ENCODE results near the gene PLB1. TPM values are rescaled to one million over a fixed set of nuclear protein-coding genes. Genes with fewer than 3 reads are reported as not detected.

The PLB1 gene
- total and polyA plus RNA-seq, 2 donors (not counting 1 experiment from before 2014, with no cell fraction given) = 0.25 to 0.51 TPM

DNA sequence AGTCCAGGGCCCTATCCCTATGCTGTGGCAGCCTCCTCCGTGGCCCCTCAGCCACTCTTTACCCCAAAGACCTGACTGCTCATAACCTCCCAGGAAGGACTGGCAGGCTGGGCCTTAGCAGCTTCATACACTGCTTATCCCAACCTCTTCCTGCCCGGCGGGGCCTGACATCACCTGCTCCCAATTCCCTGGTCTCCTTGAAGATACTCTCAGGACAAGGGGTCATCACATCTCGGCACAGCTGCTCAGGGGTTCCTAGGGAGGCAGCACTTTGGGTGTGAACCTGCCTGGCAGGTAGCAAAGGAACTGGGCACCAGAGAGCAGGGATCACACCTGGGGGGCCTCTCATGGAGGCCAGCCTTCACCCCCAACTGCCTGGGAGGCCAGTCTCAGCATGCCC is 68.5 kb downstream of the PLB1 start:
- ATAC-seq (ENCODE audit: low read depth) (no peak), DNase-seq (no peak)
- intact Hi-C loops (cut with micrococcal nuclease) = no loop called here
- H2AFZ ChIP-seq (ENCODE audit: insufficient read depth, low read depth, low read length, poor library complexity, severe bottlenecking) = no peak overlapping the region
- peaks cover 5 to 11% of the 10 kb centered on the region in 2 donors for H3K4me1 ChIP-seq (ENCODE audit: control insufficient read depth in 2 of 2, insufficient read depth in 2 of 2, low read length in 2 of 2)
- TF ChIP-seq, protein P1, sequence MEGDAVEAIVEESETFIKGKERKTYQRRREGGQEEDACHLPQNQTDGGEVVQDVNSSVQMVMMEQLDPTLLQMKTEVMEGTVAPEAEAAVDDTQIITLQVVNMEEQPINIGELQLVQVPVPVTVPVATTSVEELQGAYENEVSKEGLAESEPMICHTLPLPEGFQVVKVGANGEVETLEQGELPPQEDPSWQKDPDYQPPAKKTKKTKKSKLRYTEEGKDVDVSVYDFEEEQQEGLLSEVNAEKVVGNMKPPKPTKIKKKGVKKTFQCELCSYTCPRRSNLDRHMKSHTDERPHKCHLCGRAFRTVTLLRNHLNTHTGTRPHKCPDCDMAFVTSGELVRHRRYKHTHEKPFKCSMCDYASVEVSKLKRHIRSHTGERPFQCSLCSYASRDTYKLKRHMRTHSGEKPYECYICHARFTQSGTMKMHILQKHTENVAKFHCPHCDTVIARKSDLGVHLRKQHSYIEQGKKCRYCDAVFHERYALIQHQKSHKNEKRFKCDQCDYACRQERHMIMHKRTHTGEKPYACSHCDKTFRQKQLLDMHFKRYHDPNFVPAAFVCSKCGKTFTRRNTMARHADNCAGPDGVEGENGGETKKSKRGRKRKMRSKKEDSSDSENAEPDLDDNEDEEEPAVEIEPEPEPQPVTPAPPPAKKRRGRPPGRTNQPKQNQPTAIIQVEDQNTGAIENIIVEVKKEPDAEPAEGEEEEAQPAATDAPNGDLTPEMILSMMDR (IDR thresholded peaks at IDR 0.05) = no peak
- no peak for TF ChIP-seq EZH2 (IDR thresholded peaks at IDR 0.05; ENCODE audit: borderline replicate concordance, insufficient read depth, low read depth, low read length, poor library complexity, severe bottlenecking)
- H3K27ac ChIP-seq (ENCODE audit: low read length in 2 of 2) = no peak overlapping the region
- no peaks in the 10 kb centered on the region for H4K20me1 ChIP-seq (ENCODE audit: control insufficient read depth, insufficient read depth, low read length, poor library complexity, severe bottlenecking)
- Mint-ChIP-seq H3K4me1 (peaks cover 11% of the 10 kb centered on the region), H3K27ac (no peak overlapping the region), H3K27me3 (peaks cover 5% of the 10 kb centered on the region), H3K4me3 (no peak overlapping the region), H3K9me3 (ENCODE audit: insufficient read depth) (no peaks in the 10 kb centered on the region)
- ChIA-PET CTCF (no interaction called here), POLR2A (no interaction called here)
- peaks cover 0 to 5% (median 2%) of the 10 kb centered on the region in 4 experiments for H3K27me3 ChIP-seq (replicated peaks in 1 of 4; ENCODE audit: control extremely low read depth in 1 of 4, control insufficient read depth in 3 of 4, insufficient read depth in 4 of 4, low read length in 3 of 4)
- H3K79me2 ChIP-seq (ENCODE audit: control insufficient read depth, insufficient read depth, low read length) = no peaks in the 10 kb centered on the region
- H3K4me3 ChIP-seq (ENCODE audit: control extremely low read depth in 1 of 5, extremely low read depth in 1 of 5, insufficient read depth in 1 of 5, low read depth in 2 of 5, low read length in 4 of 5) = no peak overlapping the region
- no peak overlapping the region for H3K4me2 ChIP-seq (replicated peaks; ENCODE audit: low read depth, low read length, poor library complexity, severe bottlenecking)
- no peaks in the 10 kb centered on the region for H3K9me3 ChIP-seq (ENCODE audit: control extremely low read depth in 1 of 3, control insufficient read depth in 2 of 3, insufficient read depth in 1 of 3, low read length in 2 of 3)
- no peak overlapping the region for H3K9ac ChIP-seq (ENCODE audit: low read length)
- WGBS (ENCODE audit: insufficient coverage) = 95% methylated on average over 4 of the region's 4 CpGs
- no peaks in the 10 kb centered on the region for H3K36me3 ChIP-seq (replicated peaks in 1 of 2; ENCODE audit: control extremely low read depth in 1 of 2, control insufficient read depth in 1 of 2, extremely low read depth in 1 of 2, insufficient read depth in 2 of 2, low read length in 1 of 2)

DNA sequence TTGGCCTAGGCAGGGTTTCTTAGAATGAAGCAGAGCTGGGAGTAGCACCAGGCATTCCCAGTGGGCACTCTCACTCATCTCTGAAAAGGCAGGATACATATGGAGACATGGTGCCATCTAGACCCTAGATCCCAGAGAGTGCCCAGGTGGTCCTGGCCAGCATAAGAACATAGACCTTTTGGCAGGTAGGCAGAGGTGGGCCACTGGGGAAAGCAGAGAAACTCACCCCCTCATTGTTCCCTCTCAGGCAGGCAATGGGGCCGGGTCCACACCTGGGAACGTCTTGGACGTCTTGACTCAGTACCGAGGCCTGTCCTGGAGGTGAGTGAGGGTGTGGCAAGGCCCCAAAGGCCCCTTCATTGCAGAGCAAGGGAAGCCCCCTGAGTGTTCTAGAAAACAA is 69.2 kb downstream of the PLB1 start:
- H3K4me1 Mint-ChIP-seq = peaks cover 11% of the 10 kb centered on the region
- no peak overlapping the region for H3K4me3 ChIP-seq (ENCODE audit: control extremely low read depth in 1 of 5, extremely low read depth in 1 of 5, insufficient read depth in 1 of 5, low read depth in 2 of 5, low read length in 4 of 5)
- H3K4me3 Mint-ChIP-seq = peak overlapping the region; percentile 39
- ChIA-PET POLR2A (no interaction called here), CTCF (no interaction called here)
- H2AFZ ChIP-seq (ENCODE audit: insufficient read depth, low read depth, low read length, poor library complexity, severe bottlenecking) = no peak overlapping the region
- H4K20me1 ChIP-seq (ENCODE audit: control insufficient read depth, insufficient read depth, low read length, poor library complexity, severe bottlenecking) = no peaks in the 10 kb centered on the region
- H3K27me3 Mint-ChIP-seq = peaks cover 7% of the 10 kb centered on the region
- H3K79me2 ChIP-seq (ENCODE audit: control insufficient read depth, insufficient read depth, low read length) = no peaks in the 10 kb centered on the region
- no CpG with 5 or more reads among the region's 4 CpGs for WGBS (ENCODE audit: insufficient coverage)
- no peak overlapping the region for H3K27ac Mint-ChIP-seq
- no peaks in the 10 kb centered on the region for H3K9me3 Mint-ChIP-seq (ENCODE audit: insufficient read depth)
- H3K27me3 ChIP-seq (replicated peaks in 1 of 4; ENCODE audit: control extremely low read depth in 1 of 4, control insufficient read depth in 3 of 4, insufficient read depth in 4 of 4, low read length in 3 of 4) = peaks cover 0 to 5% (median 2%) of the 10 kb centered on the region in 4 experiments
- DNase-seq = no peak
- H3K36me3 ChIP-seq (replicated peaks in 1 of 2; ENCODE audit: control extremely low read depth in 1 of 2, control insufficient read depth in 1 of 2, extremely low read depth in 1 of 2, insufficient read depth in 2 of 2, low read length in 1 of 2) = no peaks in the 10 kb centered on the region
- intact Hi-C loops (cut with micrococcal nuclease) = no loop called here
- no peak overlapping the region for H3K9ac ChIP-seq (ENCODE audit: low read length)
- H3K4me1 ChIP-seq (ENCODE audit: control insufficient read depth in 2 of 2, insufficient read depth in 2 of 2, low read length in 2 of 2) = peaks cover 5 to 11% of the 10 kb centered on the region in 2 donors
- H3K4me2 ChIP-seq (replicated peaks; ENCODE audit: low read depth, low read length, poor library complexity, severe bottlenecking) = no peak overlapping the region
- no peak for ATAC-seq (ENCODE audit: low read depth)
- H3K9me3 ChIP-seq (ENCODE audit: control extremely low read depth in 1 of 3, control insufficient read depth in 2 of 3, insufficient read depth in 1 of 3, low read length in 2 of 3) = no peaks in the 10 kb centered on the region
- H3K27ac ChIP-seq (ENCODE audit: low read length in 2 of 2) = no peak overlapping the region
- TF ChIP-seq, protein P1 (IDR thresholded peaks at IDR 0.05) = no peak
- TF ChIP-seq EZH2 (IDR thresholded peaks at IDR 0.05; ENCODE audit: borderline replicate concordance, insufficient read depth, low read depth, low read length, poor library complexity, severe bottlenecking) = no peak
